Activated naive CD4-positive, alpha-beta T cell treated with Interleukin-2 at 50 U/mL for 16 hours (primary cell): ENCODE data around the gene PIGQ.

ENCODE experiments used
- DNase-seq: peaks from one replicate; pipeline ENCODE4 v3.0.0-alpha.2; 2020

The PIGQ gene

DNA sequence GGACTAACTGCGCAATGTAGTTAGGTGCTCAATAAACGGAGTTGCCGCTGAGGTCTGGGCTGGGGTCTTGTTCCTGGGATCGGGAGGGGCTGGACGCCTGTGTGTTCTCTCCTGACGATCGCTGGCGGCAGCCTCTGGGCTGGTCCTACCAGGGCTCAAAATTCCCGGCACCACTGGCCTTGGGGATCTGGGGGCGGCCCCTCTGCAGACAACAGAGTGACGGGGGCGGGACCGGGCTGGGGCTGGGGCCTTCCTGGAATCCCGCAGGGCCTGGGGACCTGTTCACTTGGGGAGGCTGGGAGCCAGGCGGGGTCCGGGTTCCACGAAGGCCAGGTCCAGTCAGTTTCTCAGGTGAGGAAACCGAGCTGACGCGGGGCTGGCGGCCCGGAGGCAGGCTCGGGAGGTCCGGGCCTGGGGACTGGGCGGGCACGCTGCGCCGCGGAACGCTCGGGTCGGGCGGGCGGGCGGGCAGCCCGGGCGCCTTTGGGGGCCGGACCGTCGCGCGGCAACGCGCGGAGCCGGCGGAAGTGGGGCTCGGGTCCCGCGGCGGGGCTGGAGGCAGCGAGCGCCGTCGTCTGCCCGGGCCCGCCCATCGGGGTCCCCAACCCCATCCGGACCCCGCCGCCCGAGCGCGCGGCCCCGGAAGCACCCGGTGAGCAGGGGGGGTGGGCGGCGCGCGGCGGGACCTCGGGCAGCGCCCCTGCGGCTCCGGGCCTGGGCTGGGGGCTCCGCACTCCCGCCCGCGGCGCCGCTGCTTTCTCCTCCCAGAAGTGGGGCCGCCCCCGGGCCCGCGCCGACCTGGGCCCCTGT is at the start of gene PIGQ:
TSS of gene PIGQ (plus strand) at position 524 of the 810 bp plus-strand sequence. CDS start 4,107 bp downstream, outside the sequence.
- peak; percentile 69 for DNase-seq

DNA sequence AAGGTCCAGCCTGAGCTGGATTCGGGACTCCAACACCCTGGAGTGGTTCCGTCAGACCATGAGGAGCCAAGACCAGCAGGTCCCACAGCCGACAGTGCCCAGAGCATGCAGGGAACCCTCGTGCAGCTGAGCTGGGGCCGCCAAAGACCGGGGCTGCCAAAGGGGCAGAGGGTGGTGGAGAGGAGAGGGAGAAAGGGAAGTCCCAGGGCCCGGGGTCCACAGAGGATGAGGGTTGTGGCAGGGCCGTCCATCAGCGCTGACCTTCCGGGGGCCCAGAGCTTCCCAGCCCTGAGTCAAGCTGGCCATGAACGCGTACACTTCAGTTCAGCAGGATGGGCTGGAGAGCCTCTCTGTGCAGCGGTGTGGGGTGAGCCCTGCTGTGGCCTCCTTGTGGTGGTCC is 48.9 kb upstream of the PIGQ start:
- no peak for DNase-seq

DNA sequence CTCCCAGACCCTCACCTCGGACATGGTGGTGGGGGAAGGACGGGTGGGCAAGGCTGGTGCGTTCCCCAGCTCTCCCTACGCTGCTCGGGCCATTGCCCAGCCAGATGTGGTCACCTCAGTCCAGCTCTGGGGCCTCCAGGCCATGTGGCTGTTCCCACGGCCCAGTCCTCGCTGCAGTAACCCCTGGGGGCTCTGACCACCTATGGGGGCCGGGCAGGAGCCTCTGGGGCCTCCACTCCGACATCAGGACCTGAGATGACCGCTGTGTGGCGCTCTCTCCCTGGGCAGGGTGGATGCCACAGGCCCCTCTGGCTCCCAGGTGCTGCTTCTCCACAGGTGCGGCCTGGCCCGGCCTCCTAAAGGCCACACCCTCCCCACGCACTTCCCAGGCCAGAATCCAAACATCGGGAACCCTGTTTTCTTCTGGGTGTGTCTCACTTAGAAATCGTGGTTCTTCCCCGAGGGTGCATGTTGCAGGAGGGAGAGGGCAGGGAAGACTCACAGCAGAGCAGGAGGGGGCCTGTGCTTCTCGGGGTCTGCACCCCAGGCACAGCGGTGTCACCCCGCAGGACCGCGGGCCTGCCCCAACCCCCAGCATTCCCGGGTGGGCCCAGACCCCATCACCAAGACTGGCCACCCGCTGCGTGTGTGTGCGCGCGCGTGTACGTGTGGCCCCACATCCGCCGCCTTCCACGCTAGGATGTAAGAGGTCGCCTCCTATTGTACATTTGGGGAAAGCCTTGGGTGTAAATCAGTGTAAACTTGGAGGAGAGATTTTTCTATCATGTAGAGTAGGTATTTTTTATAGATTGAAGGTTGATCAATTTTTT is 48.2 kb upstream of the PIGQ start:
- DNase-seq, result no peak

DNA sequence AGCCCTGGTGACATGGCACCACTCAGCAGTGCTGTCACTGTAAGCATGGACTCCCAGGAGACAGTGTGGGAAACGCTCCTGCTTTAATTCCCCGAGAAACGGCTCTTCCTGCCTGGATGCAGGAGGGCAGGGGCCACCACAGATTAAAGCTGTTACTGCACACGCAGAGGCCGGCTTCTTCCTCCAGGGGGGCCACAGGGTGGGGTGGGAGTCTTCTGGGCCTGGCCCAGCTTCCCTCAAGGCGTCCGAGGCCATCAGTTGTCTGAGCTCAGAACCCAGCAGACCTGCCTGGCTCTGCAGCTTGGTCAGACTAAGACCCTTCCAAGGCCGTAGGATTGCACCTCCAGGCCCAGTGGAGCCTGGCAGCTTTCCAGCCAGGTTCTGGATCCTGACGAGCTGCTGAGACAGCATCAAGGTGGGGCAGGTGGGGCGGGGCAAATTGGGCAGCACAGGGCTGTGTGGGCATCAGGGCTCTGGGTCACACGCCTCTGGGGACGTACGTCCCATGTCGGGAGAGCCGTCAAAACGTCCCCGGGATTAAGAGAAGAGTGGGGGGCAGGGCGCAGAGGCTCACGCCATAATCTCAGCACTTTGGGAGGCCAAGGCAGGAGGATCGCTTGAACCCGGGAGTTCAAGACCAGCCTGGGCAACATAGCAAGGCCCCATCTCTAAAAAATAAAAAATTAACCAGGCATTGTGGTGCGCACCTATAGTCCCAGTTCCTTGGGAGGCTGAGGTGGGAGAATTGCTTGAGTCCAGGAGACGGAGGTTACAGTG is 47.3 kb upstream of the PIGQ start:
- no peak for DNase-seq

DNA sequence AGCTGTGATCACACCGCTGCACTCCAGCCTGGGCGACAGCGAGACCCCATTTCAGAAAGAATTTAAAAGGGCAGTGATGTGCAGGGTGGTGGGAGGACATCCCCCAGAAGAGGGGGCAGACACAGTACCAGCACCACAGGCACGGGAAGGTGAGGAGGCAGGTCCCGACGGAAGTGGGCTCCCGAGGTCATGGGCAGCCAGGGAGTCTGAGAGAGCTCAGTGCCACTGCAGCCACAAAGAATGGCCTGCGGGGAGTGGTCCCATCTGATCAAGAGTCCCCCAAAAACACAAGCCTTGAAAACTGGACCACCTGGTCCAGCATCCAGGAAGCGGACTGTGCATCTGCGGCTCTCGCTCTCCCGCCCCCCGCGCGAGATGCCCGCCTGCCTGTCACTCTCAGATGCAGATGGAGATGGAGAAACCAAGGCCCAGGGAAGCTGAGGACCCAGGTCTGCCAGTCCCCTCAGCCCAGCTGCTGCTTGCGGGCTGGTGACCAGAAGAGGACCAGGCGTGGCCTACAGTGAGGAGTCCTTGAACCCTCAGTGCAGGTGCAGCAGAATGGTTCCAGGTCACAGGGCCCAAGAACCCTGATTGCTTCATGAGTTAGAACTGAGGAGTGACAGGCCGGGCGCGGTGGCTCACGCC is 46.5 kb upstream of the PIGQ start:
- DNase-seq, result no peak

DNA sequence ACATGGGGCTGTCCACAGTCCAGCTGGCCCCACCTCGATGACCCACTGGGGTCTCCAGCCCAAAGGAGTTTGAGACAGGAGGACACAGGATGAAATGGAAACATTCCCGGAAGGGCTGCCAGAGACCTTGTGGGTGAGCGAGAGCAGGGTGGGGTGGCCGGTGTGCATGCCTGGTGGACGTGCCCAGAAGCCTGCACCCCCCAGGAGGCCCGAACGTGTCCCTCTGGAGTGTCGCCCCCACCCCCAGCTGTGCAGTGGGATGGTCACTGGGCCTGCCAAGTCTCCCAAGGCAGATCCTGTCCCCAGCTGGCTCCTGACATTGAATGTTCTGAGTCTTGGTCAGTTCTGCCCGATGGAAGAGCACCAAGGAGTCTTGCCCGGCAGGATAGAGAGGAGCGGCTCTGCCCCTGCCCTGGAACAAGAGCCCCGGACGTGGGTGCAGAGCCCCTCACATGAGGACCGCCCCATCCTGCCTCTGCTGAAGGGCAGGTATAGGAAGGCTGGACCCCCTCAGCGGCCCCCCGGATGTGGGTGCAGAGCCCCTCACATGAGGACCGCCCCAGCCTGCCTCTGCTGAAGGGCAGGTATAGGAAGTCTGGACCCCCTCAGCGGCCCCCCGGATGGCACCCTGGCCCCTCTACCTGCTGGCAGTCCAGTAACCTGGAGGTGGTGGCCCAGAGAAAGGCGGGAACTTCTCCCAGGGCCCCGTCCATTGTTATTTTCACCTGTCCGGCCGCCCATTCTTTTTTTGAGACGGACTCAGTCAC is 45.3 kb upstream of the PIGQ start:
- no peak for DNase-seq

- DNase-seq, result no peak
Observed at GRCh38 chr16:525123-525519, 44.6 kb upstream of the PIGQ start.

GRCh38 chr16:525520-526180 is 44.1 kb upstream of the PIGQ start:
- peak; percentile 81 for DNase-seq

DNA sequence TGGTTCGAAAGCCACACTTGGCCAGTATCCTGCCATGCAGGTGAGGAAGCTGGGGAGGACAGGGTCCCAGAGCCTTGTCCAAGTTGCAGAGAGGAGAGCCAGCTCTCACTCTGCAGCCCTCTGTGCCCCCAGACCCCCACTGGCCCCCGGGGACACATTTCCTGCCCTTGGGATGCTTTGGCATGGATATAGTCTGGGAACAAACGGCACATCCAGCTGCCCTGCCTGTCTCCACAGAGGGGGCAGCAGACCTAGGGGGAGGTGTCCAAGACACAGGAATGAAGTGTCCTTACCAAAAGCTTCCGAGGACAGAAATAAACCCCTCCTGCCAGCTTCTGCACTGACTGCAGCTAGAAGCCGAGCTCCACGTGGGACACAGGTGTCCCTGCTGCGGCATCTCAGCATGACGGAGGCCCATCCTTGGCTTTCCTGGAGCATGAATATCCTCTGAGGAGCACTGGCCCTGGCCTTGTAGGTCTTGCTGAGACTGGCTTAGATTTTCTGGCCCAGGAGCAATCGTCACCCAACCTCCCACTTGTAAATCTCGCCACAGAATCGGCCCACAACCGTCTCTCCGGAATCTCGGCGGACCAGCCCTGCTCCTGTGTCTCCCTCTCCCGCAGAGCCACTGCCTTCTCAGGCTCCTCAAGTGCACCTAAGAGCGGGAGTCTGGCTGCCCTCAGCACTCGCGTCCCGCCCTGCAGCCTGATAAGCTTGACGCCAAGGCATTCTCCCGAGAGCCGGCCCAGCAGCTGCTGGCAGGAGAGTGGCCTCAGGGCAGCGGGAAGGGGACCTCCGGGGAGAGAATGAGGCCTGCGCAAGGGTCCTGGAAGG is 43.4 kb upstream of the PIGQ start:
- no peak for DNase-seq

DNA sequence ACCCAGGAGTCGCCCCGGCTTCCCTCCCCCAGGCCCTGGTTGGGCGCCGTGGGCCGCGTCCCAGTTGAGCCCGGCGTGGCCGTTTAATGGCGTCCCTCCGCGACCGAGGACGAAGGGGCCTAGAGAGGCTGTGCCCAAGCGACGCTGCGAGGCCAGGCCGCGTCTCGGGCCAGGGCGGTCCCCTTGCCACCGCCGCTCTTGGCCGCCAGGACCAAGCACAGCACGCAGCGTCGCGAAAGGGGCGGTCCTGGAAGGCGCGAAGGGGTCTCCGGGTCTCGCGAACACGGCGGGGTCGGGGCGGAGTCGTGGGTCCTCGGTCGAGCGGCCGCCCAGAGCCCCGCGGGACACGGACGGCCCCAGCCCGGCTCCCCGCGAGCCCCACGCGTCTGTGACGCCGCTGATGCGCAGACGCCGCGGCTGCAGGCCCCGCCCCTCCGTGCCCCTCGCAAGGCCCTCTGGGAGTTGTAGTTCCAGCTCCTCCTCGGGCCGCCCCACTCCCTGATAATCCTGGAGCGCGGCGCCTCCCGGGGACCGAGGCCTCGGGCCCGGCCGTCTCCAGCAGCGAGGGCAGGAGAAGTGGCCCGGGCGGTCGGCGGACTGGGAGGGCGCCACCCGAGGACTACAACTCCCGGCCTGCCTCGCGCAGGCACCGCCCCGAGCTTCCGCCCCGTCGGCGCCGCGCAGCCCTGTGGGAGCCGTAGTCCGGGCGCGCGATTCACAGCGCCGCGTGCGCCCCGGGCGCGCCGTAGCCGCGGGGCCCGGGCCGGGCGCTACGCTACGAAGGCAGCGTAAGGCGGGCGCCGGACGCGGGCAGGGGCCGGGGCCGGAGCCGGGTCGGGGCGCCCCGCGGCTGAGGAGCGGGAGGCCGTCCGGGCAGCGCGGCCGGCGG is 42.5 kb upstream of the PIGQ start, which contains the start of gene CAPN15:
TSS of gene CAPN15 (plus strand) at position 698 of the 889 bp plus-strand sequence. CDS start 19,127 bp downstream, outside the sequence.
- DNase-seq, result peak; percentile 86

GRCh38 chr16:528111-529011 is 41.4 kb upstream of the PIGQ start:
- DNase-seq, result peak; percentile 50

- peak; percentile 18 for DNase-seq
Observed at GRCh38 chr16:529012-529575, 40.7 kb upstream of the PIGQ start.

DNA sequence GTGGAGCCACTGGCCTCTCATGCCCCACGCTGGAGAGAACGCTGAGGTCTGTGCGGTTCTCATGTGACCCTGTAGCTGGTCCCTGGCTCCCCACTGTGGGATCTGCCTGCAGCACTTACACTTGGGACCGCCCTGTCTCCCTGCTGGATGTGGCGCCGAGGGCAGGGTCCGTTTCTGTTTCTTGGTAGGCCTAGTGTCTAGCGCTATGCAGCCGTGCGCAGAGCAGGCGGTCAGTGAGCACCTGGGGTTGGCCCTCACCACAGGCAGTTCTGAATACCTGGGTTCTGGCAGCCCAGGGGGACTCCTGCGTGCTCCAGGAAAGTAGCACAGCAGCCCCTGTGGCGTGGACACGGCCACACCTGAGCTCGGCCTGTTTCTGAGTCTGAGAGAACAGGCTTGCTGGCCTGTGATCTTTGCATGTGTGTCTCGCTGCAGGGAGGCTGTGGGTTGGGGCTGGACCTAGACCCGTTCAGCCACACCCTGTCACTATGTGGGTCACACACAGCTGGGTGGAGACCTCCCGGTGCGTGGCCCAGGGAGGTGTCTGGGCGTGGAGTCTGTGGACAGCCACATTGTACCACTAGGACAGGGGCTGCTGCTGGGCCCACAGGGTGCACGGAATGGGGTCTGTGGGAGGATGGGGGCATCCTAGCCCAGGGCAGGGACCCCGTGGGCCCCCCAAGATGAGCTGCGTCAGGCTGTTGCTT is 39.5 kb upstream of the PIGQ start:
- no peak for DNase-seq

GRCh38 chr16:531494-532125 is 38.2 kb upstream of the PIGQ start:
- no peak for DNase-seq

- no peak for DNase-seq
Observed at GRCh38 chr16:533391-534123, 36.2 kb upstream of the PIGQ start.

GRCh38 chr16:534135-534534 is 35.6 kb upstream of the PIGQ start:
- no peak for DNase-seq
